Ecto neural progenitor cell (in vitro differentiated cells): ENCODE measurements around the gene FOXO6.

Experiments
- DNase-seq: peaks from one replicate; pipeline ENCODE4 v3.0.0-alpha.2; 2018; ENCODE audit warnings: low spot score

The FOXO6 gene

DNA sequence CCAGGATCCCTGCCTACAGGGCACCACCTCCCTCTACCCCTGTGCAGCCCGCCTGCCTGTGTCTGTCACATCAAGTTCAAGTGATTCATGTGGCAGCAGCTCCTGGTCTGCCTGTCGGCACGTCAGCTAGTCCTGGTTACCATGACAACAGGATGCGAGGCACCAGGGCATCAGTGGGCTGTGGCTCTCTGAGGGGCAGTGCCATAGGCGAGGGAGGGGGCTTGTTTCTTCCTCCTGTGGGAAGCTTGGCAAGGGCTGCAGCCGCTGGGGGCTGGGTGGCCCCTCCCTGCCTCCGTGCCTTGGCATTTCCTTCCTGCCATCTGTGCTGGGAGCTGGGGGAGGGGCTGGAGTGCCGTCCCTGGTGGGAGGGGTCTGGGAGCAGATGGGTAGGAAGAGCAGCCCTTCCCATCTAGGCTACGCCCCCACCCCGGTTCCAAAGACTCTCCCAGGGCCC lies 43.1 kb downstream of the FOXO6 start:
- no peak for DNase-seq

DNA sequence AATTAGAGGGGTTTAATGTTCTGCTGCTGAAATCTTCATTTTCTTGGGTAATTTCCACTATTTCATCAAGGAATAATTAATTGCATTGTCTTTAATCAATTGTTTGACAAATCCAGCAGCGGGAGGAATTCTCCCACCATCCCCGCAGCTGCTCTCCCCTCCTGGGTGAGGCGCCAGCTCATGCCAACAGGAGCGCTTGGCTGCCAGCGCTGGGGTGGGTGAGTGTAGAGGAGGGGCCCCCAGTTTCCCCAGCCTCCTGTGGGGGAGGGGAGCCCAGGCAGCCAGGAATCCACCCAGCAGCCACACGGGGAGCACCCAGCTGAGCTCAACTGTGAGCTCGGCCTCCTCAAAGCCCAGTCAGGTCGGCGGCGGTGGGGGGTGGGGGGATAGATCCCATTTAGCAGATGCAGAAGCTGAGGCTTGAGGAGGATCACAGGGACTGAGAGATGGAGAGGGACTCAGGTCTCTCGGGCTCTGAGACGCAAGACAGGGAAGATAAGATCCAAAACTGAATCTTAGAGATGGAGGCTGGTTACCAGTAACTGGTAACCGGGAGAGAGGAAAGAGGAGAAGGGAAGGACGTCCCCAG lies 46.5 kb downstream of the FOXO6 start:
- DNase-seq = no peak

DNA sequence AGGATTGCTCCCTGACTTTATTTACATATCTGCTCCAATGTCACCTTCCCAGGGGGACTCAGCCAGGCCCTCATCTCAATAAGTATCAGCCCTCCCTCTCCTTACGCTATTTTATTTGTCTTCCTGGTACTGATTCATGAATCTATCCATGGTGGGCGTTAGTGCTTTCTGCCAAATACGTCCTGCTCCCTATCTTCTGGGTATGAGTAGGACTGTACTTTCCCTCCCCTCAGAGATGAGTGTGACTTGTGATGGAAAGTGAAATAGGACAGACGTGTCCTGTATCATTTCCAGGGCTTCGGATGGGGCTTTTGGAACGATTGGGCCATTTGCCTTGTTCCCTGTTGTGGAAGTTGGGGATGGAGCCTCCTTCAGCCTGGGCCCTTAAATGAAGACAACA lies 47.5 kb downstream of the FOXO6 start:
- DNase-seq = no peak

DNA sequence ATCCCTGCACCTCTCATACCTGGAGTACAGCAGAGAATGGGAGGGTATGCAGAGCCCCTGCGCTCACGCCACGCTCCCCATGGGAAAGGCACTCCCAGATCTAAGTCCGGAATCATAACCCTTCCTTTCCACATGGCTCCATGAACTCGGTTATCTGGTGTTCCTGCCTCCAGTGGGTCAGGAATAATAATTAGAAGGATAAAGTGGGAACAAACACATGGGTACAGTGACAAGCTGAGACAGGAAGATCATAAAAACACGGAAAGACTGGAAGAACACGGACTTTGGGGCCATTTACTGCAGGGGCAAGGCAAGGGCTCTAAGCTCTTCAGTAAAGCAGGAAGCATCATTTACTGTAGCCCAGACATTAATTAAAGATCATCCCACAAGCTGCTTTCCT lies 48.6 kb downstream of the FOXO6 start:
- DNase-seq = no peak

DNA sequence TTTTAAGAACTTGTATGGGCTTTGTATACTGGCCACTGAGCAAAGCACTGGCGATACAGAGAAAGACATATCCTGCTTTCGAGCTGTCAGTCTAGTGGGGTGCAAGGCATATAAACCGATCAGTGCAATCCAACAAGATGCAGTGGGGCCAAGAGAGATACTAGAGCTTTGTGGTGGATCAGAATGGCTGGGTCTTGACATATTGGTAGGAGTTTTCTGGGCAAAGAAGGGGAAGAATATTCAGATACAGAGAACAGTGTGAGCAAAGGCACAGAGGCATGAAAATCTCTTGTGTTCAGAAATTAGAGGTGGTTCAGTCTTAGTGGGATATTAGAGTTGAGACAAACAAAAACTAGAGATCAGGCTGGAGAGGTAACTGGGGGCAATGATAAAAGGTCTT lies 49.2 kb downstream of the FOXO6 start:
- DNase-seq = no peak

DNA sequence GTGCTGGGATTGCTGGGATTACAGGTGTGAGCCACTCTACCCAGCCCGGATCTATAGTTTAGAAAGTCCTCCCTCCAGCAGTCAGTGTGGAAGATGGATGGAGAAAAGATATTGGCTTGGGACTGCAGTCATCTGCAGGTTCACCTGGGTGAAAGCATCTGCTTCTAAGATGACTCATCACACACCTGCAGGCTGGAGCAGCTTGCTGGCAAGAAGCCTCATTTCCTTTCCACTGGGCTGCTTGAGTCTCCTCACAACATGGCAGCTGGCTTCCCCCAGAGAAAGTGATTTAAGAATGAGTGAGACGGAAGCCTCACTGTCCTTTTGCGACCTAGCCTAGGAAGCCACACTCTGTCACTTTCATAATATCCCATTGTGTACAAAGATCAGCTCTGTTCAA lies 50.0 kb downstream of the FOXO6 start:
- no peak for DNase-seq

DNA sequence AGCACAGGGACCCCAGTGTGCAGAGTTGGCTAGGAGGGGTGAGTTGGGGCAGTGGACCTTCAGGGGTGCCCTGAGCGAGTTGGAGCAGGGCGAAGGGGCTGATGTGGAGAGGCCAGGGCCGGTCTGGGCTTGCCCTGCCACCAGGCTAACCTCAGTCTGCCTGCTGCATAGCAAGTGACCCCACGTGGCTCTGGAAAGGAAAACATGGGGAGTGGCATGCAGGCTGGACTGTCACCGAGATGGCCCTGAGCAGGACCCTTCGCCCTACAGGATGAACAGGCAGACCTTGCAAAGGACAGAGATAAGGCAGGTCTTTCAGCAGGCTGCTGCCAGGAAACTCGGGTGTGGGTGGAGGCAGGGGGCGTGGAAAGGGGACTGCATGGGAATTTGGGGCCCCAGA lies 51.5 kb downstream of the FOXO6 start:
- no peak for DNase-seq

DNA sequence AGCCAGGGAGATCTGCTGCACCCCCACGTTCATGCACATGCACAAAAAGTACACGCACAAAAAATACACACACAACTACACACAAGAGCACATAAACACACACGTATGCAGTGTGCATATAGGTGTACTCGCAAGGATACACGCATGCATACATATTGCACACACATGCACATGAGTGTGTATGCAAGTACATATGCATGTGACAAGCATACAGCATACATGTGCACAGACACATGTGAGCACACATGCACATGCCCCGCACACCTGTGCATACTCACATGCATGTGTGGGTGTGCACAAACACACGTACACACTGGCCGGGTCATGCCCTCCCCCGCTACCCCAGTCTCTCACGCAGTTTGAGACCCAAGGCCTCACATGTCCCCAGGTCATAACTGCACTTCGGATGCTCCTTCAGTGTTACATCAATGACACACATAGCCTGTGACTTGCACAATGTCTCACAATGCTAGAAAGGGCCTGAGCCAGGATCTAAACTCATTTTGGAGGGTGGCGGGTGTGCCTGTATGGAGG lies 52.6 kb downstream of the FOXO6 start:
- no peak for DNase-seq

DNA sequence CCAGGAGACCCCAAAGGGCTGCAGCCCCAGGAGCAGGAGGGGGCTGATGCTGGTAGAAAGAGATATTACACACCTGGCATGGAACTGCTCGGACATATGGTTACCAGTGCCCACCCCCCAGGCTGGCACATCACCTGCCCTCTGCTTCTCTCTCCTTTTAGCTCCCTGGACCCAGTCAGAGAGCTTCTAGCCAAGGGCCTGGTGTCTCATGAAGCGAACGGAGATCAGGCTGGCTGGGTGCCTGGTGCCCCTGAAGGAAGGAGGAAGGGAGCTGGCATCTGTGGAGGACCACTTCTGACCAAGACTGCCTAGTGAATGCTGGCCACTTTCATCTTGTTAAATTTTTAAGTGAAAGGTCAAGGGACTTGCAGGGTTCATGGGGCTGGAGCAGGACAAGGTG lies 53.1 kb downstream of the FOXO6 start:
- no peak for DNase-seq

DNA sequence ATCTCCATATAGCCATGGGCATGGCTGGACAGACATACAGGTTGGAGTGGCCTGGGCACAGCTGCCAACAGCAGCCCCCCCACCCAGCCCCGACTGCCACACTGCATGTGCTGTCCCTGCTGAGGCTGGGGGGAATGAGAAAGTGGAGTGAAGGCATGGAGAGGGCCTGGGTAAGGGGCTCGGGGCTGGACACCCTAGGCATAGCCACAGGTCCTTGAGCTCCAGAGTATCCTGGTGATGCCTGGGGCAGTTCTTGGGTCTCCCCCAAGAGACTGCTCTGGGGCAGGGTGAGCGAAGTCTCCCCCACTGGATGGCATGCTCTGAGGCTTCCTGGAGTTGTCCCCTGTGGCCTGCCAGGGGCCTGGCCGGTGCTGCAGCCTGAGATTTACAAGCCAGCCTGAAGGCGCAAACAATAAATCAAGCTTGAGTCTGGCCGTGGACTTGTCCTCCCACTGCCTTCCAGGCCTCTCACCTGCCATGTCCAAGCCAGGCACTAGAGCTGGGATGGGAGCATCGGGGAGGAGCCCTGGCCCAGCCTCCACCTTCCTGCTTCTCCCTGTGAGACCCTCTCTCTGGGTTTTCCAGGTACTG lies 53.6 kb downstream of the FOXO6 start:
- no peak for DNase-seq

DNA sequence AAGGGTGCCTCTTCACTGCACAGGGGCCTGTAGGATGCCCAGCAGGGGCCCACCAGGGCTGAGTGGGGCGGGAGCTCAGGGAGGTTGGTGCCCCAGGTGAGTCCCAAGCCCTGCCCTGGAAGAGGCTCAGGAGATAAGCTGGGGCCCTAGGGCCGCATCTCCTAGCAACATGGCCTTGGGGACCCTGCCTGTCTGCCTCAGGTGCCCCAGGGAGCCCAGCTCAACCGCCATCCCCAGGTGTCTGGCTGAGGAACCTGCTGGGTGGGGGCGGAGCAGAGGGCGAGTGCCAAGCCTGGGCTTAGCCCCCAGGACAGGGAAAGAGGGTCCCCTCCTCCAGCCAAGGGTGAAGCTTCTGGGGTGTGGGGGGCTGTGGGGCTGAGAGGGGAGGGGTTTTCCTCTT lies 54.8 kb downstream of the FOXO6 start:
- no peak for DNase-seq

DNA sequence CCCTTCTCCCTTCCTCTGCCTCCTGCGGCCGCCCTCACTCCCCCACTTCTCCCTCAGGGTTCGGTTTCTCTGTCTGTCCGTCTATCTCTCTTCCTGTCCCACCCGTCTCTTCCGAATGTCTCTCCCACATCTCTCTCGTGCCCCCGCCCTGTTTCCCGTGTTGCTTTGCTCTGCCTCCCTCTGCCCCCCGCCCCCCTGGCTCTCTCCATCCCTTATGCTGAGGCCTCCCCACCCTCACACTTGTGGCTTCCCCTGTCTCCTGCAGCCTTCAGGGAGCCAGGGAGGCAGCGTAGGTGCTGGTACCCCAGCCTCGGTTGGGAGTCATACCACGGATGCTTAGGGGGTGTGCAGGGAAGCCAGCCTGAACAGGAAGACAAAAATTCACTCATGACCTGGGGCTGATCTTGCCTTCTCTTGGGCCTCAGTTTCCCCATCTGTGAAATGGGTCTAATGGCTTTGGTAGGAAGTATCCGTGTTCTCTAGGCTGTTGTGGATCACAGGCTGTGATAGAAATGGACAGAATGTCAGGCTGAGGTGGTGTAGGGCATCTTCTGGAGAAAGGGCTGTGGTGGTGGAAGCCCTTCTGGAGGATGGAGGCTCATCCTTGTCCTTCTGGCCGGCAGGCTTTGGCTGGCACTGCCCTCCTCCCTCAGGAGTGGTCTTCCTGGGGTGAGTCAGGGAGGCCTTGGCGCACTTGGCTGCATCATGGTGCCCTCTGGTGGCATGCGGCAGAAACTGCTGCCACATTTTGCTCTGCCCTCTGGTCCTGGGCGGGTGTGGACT lies 55.5 kb downstream of the FOXO6 start:
- peak; percentile 87 for DNase-seq

DNA sequence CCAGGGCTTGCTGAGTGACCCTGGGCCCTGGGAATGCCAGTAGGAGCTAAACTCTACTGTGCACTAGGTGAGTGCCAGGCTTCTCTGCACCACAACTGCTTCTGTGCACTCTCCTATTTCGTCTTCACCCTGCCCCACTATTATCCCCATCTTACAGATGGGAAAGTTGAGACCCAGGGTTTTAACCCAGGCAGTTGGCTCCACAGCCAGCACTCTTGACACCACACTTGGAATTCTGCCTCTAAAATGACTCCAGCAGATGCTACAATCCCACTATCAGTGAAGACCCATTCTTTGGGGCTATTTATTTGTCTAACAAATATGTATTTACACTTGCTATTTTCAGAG lies 56.1 kb downstream of the FOXO6 start:
- no peak for DNase-seq

DNA sequence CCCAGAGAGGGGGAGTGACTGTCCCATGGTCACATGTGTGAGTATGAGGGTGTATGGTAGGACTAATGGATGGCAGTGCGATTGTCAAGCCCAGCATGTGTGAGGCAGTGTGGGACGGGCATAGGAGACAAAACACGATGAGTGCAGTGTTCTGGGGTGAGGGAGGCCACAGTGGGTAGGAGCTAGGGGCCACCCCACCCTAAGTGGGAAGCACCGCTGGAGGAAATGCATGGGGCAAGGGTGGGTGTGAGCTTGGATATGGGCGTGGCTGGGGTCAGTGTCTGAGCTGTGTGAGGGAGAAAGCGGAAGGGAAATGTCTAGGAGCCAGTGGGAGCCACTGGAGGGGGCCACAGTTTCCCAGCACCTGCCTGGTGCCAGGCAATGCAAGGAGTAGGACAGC lies 56.5 kb downstream of the FOXO6 start:
- DNase-seq = no peak

DNA sequence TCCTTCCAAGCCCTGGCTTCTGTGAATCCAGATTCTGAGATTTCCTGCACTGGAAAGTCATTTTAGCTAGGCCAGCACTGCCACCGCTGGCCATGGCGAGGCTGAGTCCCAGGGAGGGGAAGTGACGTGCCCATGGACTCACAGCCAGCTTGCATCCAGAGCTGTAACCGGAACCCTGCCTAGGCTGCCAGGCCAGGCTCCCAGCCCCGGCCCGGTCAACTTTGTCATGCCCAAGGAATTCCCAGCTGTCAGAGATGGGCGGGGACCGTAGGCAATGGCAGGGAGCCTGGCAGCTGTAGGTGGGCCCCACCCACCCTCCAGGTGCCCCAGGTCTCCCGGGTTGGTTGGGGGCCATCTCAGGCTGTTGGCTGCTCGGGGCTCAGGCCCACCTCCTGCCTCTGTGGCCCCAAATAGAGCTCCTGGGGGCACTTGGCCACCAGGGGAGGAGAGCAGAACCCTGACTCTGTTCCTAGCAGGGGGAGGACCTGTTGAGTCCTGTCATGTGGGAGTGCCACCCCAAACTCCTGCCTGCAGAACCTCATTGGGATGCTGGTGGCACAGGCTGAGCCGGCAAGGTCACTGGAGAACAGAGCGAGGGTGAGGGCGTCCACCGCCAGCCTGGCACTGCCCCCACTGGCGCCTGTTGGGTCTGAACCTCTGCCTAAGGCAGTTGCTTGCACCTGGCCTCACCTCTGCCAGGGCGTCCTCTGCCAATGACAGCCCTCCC lies 57.8 kb downstream of the FOXO6 start:
- no peak for DNase-seq

DNA sequence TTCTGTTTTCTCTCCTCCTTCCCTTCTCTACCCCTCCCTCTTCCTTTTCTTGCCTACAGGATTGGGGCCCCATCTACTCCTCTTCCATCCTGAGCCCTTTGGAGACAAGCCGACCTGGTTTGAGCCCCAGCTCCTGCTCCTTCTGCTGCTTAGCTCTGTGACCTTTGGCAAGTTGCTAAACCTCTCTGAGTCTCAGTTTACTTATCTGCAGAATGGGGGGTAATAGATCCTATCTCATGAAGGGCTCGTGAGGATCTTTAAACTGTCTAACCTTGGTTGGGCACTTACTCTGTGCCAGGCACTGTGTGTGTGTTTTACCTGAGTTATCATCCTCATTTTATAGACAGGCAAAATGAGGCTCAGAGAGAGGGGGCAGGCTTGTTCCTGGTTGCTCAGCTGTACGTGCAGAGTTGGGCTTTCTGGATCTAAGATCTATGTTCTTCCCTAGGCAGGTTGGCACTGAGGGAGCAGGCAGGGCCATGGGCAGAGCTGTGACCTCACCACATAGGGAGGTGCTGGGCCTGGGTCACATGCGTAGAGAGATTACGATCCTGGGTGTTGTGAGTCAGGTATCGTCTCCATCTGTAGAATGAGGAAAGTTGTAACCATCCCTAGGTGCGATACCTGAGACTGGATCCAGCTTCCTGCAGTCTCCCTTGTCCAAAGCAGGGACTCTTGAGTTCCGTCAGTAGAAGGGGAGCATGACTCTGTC lies 58.5 kb downstream of the FOXO6 start:
- DNase-seq = no peak

DNA sequence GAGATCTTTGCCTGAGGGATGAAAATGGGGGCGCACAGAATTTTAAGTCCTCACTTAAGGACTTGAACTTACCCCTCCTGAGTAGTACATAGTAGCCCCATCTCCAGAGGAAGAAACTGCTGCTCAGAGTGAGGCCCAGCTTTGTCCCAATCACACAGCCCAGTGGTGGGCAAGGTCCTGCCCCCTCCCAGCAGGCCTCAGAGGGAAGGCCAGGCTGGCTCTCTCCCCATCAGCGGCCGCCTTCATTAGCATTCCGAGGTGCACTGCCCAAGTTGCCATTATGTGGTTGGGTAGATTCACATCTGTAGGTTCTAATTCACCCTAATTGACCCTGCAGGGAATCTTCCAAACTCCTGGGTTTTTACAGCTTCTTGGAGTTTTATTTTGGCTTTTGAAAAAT lies 59.1 kb downstream of the FOXO6 start:
- DNase-seq = no peak

DNA sequence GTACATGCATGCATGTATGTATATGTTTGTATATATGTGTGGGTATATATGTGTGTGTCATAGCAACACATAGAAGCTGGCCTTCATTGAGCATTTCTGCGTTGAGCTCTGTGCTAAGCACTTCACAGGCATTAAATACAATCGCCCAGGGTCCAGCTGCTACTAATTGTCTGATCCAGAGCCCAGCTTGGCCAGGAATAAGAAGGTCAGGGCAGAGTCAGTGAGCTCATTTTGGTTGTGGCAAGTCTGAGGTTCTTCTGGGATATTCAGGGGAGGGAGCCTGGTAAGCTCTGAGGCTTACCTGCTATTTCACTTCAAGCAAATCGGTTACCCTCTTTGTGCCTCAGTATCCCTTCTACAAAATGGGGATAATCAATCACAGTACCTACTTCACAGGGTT lies 59.6 kb downstream of the FOXO6 start:
- no peak for DNase-seq

DNA sequence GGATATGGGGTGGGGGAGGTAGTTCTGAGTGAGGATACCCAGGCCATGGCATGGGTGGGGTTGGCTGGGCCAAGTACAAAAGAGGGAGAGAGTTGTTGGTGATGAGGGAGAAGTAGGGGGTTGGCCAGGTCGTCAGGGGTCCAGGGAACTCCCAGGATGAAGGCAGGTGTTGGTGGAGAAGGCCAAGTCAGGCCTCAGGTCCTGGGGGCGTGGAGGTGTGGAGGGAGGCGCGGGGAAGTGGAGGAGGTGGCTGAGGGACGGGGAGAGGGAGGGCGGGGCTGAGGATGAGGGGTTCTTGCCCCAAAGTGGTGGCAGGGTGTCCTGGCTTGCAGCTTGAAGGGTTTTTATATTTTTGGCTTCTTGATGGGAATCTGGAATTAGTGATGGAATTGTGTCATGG lies 61.1 kb downstream of the FOXO6 start:
- no peak for DNase-seq

DNA sequence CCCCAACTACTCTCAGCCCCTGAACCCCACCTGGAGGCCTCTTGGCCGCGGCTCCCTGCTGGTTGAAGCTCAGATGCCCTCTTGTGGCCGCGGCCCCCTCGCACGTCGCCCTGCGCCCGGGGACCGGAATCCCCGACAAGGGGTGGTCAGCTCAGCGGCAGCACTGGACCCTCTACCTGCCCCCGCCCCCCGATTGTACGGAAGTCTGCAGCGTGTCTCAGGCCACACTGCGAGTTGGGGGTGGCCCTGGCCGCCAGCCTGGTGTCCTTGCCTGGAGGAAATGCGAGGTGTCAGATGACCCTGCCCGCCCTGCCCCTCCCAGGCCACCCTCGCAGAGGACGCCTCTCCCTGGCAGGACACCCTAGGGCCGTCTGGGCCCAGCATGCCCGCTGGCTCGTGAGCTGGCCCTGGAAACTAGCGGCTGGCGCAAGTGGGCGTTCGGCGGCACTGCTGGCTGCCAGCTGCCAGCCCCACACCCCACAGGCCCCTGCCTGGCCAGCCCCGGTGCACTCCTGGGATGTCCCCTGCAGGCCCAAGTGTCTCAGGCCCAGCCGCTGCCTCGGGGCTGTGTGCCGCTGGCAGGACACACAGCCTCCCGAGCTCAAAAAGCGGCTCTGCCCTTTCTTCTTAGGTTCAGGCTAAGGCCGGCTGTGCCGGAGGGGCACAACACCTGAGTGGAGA lies 62.4 kb downstream of the FOXO6 start:
- no peak for DNase-seq

DNA sequence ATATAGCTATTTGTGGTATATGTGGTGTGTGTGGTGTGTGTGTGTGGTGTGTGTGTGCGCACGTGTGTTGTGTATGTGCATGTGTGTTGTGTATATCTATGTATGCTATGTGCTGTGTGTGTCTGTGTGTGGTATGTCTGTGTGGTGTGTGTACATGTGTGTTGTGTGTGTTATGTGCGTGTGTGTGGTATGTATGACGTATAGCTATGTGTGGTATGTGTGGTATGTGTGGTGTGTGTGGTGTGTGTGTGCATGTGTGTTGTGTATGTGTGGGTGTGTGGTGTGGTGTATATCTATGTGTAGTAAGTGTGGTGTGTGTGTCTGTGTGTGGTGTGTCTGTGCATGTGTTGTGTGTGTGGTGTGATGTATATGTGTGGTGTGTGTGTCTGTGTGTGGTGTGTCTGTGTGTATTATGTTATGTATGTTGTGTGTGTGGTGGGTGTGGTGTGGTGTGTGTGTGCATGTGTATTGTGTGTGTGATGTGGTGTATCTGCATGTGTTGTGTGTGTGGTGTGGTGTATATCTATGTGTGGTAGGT lies 63.4 kb downstream of the FOXO6 start:
- DNase-seq = no peak
